Aorta (tissue), 5 donors: ENCODE results near the gene TMPRSS12. TPM values are rescaled to one million over a fixed set of nuclear protein-coding genes. Genes with fewer than 3 reads are reported as not detected.
"Not testable (repeated sequence)": the region's sequence is repeated elsewhere in the genome, so short reads cannot be mapped to it uniquely, and the experiment has no call there.

Experiments
- ATAC-seq: fragments of 200-7000 bp; cut with Tn5 transposase; one replicate; pipeline ENCODE4 v1.9.1; 2022; ENCODE audit warnings: moderate library complexity; ENCODE audit not compliant: low FRiP score
- DNase-seq, 2 donors: peaks; one replicate each; pipeline ENCODE4 v3.0.0-alpha.2; 2020
- H3K27ac ChIP-seq, 2 donors: one replicate each; pipeline ENCODE4 v1.5.1; 2013; ENCODE audit warnings: low read length in 2 of 2, mild to moderate bottlenecking in 2 of 2, moderate library complexity in 2 of 2, control low read depth in 1 of 2, inconsistent platforms in 1 of 2, low read depth in 1 of 2
- H3K27me3 ChIP-seq, 2 donors: one replicate each; pipeline ENCODE4 v1.6.1; 2013; ENCODE audit warnings: control low read depth in 1 of 2, low read length in 1 of 2, mild to moderate bottlenecking in 1 of 2, moderate library complexity in 1 of 2; ENCODE audit not compliant: insufficient read depth in 2 of 2, control insufficient read depth in 1 of 2
- H3K36me3 ChIP-seq, 2 donors: one replicate each; pipeline ENCODE4 v1.6.1; 2013; ENCODE audit warnings: control low read depth in 1 of 2, low read length in 1 of 2, mild to moderate bottlenecking in 1 of 2; ENCODE audit not compliant: insufficient read depth in 2 of 2, control insufficient read depth in 1 of 2
- H3K4me1 ChIP-seq, 2 donors: one replicate each; pipeline ENCODE4 v1.6.1; 2013; ENCODE audit warnings: low read length in 2 of 2, control low read depth in 1 of 2, mild to moderate bottlenecking in 1 of 2, moderate library complexity in 1 of 2; ENCODE audit not compliant: insufficient read depth in 2 of 2, control insufficient read depth in 1 of 2
- H3K4me3 ChIP-seq, 2 donors: one replicate each; pipeline ENCODE4 v1.5.1; 2013; ENCODE audit warnings: low read length in 2 of 2, control low read depth in 1 of 2, mild to moderate bottlenecking in 1 of 2
- H3K9me3 ChIP-seq: one replicate; pipeline ENCODE4 v1.6.1; 2013; ENCODE audit warnings: mild to moderate bottlenecking, low read length; ENCODE audit not compliant: control insufficient read depth
- WGBS, 2 donors: extraction: QIAGEN DNeasy Blood & Tissue Kit; methylation state at CpG; one replicate each; pipeline ENCODE4 v1.1.7; 2013; 5-methylcytosine and 5-hydroxymethylcytosine counted together
- intact Hi-C, 2 donors: fragments of 100-400 bp; cut with DNase I; formaldehyde crosslinking; loops; one replicate each; pipeline versions ENCODE4 v1.14.2 to v1.15.0; 2022
- polyA plus RNA-seq, 2 donors: library from polyadenylated mRNA; stranded (reverse); fragments of 200-250 nt; gene quantifications; one replicate each; pipeline ENCODE4 v1.2.3, GENCODE V29; 2013
- total RNA-seq, 2 donors: library from RNA; stranded (reverse); fragmentation: NEBNext Ultra II Directional; extraction: Animal tissue kit (Norgen Biotek cat#: 25700); gene quantifications; one replicate each; pipeline ENCODE4 v1.2.1, GENCODE V29; 2021
- donor health status: healthy with polysubstance abuse.
- donor health status: Bipolar disorder and iron deficiency.
- donor health status: DM: no; HTN: no; CAD: no.
- donor health status: DM: no; HTN: no; CAD: no.
- donor health status: DM: yes; HTN: yes; CAD: no.

Gene TMPRSS12
- total and polyA plus RNA-seq, 4 donors, result not detected

GRCh38 chr12:50823724-50824123 lies 19.0 kb upstream of the TMPRSS12 start:
- intact Hi-C loops, result loop anchor here (2.0 to 10.0 kb wide), 3 partner anchors 101 to 163 kb away; a partner anchor contains a TSS
- not testable (repeated sequence) for H3K4me3 ChIP-seq, ATAC-seq

GRCh38 chr12:50824914-50825313 lies 17.8 kb upstream of the TMPRSS12 start:
- H3K9me3 ChIP-seq, result no peaks in the 10 kb centered on the region
- peak overlapping the region in 1 of 2 donors; percentile 43 for H3K27ac ChIP-seq
- no peaks in the 10 kb centered on the region for H3K4me1 ChIP-seq
- no peaks in the 10 kb centered on the region for H3K27me3 ChIP-seq
- intact Hi-C loops, result loop anchor here (2.0 to 10.0 kb wide), 3 partner anchors 100 to 162 kb away; a partner anchor contains a TSS
- no peak overlapping the region for H3K4me3 ChIP-seq
- no peaks in the 10 kb centered on the region for H3K36me3 ChIP-seq
- 37 to 42% methylated on average over 4 of the region's 4 CpGs for WGBS, 2 donors
- peak; percentile 54 for ATAC-seq
- DNase-seq, result no peak

More at GRCh38 chr12:50823724-50824123, 19.0 kb upstream of the TMPRSS12 start:
- not testable (repeated sequence) for H3K4me1 ChIP-seq, H3K9me3 ChIP-seq, H3K27ac ChIP-seq, H3K36me3 ChIP-seq, DNase-seq, H3K27me3 ChIP-seq
- WGBS, 2 donors, result 84% methylated on average over 11 of the region's 11 CpGs

GRCh38 chr12:50825372-50825838 lies 17.3 kb upstream of the TMPRSS12 start:
- DNase-seq (no peak), ATAC-seq (peak; percentile 89)
- H3K4me1 ChIP-seq, result no peaks in the 10 kb centered on the region
- 0 to 1% methylated on average over 2 of the region's 2 CpGs for WGBS, 2 donors
- H3K9me3 ChIP-seq, result no peaks in the 10 kb centered on the region
- no peak overlapping the region for H3K27ac ChIP-seq
- H3K4me3 ChIP-seq, result no peak overlapping the region
- no peaks in the 10 kb centered on the region for H3K27me3 ChIP-seq
- intact Hi-C loops, result loop anchor here (2.0 to 10.0 kb wide), 3 partner anchors 99 to 161 kb away; a partner anchor contains a TSS
- H3K36me3 ChIP-seq, result no peaks in the 10 kb centered on the region

GRCh38 chr12:50828121-50828520 lies 14.6 kb upstream of the TMPRSS12 start:
- intact Hi-C loops, result loop anchor here in 1 of 2 donors (10.0 kb wide), 1 partner anchor 97 kb away; a partner anchor contains a TSS
- no peak overlapping the region for H3K27ac ChIP-seq
- ATAC-seq (no peak), DNase-seq (no peak)
- H3K4me3 ChIP-seq, result no peak overlapping the region
- no peaks in the 10 kb centered on the region for H3K4me1 ChIP-seq
- WGBS, 2 donors, result 90 to 100% methylated on average over 1 of the region's 1 CpG
- H3K36me3 ChIP-seq, result no peaks in the 10 kb centered on the region
- no peaks in the 10 kb centered on the region for H3K9me3 ChIP-seq
- H3K27me3 ChIP-seq, result no peaks in the 10 kb centered on the region

GRCh38 chr12:50828886-50829285 lies 13.8 kb upstream of the TMPRSS12 start:
- WGBS, 2 donors, result 79% methylated on average over 2 of the region's 2 CpGs
- Histone ChIP-seq H3K9me3 (no peaks in the 10 kb centered on the region), H3K36me3 (no peaks in the 10 kb centered on the region), H3K27ac (no peak overlapping the region), H3K27me3 (no peaks in the 10 kb centered on the region), H3K4me3 (no peak overlapping the region), H3K4me1 (no peaks in the 10 kb centered on the region)
- no peak for ATAC-seq
- intact Hi-C loops, result loop anchor here in 1 of 2 donors (10.0 kb wide), 1 partner anchor 96 kb away; a partner anchor contains a TSS
- no peak for DNase-seq

GRCh38 chr12:50833801-50834200 lies 8.9 kb upstream of the TMPRSS12 start:
- intact Hi-C loops, H3K27me3 ChIP-seq, H3K4me1 ChIP-seq, H3K4me3 ChIP-seq, ATAC-seq, H3K9me3 ChIP-seq, H3K27ac ChIP-seq, H3K36me3 ChIP-seq, DNase-seq: not testable (repeated sequence)

- ATAC-seq (no peak), DNase-seq (no peak)
- WGBS, 2 donors, result 67 to 74% methylated on average over 2 of the region's 2 CpGs
- Histone ChIP-seq H3K27me3 (no peaks in the 10 kb centered on the region), H3K9me3 (peaks cover 3% of the 10 kb centered on the region), H3K4me3 (no peak overlapping the region), H3K36me3 (no peaks in the 10 kb centered on the region), H3K27ac (no peak overlapping the region), H3K4me1 (no peaks in the 10 kb centered on the region)
- intact Hi-C loops, result no loop called here
Observed at GRCh38 chr12:50839042-50839441, 3.7 kb upstream of the TMPRSS12 start.

- Histone ChIP-seq H3K27ac (no peak overlapping the region), H3K4me3 (no peak overlapping the region), H3K4me1 (no peaks in the 10 kb centered on the region), H3K27me3 (no peaks in the 10 kb centered on the region), H3K9me3 (peaks cover 3% of the 10 kb centered on the region), H3K36me3 (no peaks in the 10 kb centered on the region)
- WGBS, 2 donors, result 96 to 98% methylated on average over 7 of the region's 7 CpGs
- ATAC-seq, result no peak
- intact Hi-C loops, result no loop called here
- no peak for DNase-seq
Observed at GRCh38 chr12:50840809-50841487, 1.8 kb upstream of the TMPRSS12 start.
